ENCODE results near the gene LRP2.

The LRP2 gene

DNA sequence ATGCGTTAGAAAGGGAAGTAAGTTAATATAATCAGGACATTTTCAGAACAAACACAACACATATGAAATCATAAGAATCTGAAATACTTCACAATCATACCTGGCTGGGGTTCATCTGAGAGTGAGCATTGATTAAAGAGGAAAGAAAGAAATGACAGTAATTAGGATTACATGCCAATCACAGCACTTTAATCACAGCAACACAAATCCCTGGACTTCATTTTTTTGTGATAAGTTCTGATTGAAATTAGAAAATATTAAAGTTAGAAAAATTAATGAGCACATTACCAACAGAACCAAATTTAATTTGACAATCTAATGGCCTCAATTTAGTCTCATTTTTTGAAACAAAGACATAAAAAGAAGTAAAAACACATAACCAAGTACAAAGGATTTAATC lies 121.9 kb downstream of the LRP2 start:
- no peak for DNase-seq (ENCODE audit: low read depth)

DNA sequence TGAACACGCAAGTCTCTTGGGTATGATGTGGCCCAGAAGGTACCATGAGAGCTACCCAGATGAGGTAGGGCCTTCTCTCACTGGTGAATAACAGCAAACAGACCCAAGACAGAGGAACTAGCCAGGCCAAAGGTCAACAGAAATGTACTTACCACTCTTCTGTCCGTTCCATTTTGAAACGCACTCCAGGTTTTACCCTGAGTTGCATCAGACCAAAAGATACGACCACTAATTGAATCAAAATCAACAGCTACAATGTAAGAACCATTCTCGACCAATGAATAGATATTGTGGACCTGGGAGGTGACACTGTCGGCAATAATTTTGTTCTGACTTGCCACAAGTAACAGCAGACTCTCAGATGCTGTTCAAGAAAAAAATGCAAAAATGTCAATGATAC lies 124.4 kb downstream of the LRP2 start:
- DNase-seq (ENCODE audit: low read depth), result no peak

DNA sequence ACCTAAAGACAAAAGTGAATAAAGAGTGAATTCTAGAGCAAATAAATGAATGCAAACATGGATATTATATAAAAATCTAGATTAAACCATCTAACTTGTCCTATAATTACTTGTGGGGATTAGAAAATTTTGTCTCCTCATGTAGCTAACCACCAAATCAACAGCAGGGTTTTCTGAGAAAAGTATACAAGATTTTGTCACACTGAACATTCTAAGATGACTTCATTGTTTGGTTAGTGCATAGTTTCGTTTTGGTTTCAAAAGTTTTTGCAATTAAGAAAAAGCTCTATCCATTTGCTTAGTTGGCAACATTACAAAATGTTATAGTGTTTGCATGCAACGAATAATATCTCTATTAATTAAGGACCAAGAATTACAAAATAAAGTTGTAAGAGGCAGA lies 125.0 kb downstream of the LRP2 start:
- DNase-seq (ENCODE audit: low read depth), result no peak

DNA sequence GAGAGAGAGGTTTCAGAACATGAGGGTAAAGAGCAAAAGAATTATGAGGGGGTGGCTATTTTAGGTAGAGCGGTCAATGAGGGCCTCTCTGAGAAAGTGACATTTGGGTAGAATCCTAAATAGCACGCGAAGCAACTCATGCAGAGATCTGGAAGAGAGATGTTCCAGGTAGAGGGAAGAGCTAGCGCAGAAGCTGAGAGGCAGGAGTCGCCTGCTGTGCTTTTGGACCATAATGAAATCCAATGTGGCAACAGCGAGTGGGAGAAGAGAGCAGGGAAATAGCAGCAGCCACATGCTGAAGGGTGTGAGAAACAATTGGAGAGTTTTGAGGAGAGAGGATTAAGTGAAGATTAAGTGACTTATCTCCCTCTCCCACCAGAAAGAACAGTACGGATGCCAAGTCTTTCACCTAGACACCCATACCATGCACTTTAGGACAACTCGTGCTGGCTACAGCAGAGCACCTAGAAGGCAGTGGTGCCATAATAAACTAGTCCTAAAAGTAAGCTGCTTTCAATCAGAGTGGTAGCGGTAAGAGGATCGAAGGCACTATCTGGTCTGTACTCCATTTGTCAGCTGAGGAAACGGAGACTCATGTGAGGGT lies 129.7 kb downstream of the LRP2 start:
- DNase-seq (ENCODE audit: low read depth), result no peak

DNA sequence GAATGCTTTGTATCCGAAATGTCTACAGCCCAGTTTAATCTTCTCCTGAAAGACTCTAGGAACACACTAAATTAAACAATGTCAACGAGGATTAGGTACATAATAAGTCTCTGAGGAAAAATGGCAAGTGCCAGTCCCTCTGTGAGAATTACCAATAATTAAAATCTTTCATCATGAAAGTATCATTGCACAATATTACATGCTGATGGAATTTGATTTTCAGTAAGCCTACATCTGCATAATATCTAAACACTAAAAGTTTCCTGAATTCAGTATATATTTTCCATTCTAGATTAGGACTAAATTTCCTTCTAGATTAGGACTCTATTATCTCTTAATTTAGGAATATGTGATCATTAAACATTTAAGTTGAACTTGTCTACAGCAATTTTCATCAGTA lies 132.1 kb downstream of the LRP2 start:
- no peak for DNase-seq (ENCODE audit: low read depth)

DNA sequence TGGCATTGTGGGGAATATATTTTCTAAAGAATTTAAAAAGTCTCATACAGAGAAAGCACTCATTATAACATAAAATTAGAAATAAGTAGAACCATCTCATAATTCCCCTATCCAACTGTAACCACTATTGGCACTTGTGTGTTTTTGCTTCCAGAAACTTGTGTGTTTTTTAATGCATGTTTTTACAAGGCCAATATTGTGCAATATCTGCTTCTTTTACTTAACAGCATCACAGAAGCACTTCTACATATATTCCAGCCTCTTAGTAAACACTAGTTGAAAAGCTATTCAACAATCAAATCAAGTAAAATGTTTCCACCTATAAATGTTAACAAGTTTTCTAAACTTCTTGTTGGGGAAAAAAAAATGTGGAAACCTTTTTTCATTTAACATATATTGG lies 132.7 kb downstream of the LRP2 start:
- DNase-seq (ENCODE audit: low read depth), result no peak

DNA sequence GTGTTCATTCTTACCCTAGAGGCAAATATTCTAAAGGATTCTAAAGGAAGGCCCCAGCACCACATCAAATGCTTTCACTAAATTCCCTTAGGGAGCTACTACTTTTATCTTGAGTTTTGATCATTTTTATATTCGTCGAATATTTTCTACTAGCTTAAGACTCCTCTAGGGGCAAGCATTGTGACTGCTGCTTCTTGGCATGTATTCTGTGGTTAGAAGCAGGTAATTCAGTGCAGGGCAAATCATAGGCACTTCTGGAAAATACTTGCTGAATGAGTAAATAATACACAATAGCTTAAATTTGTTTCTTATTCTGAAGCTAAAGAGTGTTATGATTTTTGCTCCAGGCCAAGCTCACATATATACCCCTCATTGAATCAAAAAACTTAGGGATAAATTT lies 136.4 kb downstream of the LRP2 start:
- no peak for DNase-seq (ENCODE audit: low read depth)

DNA sequence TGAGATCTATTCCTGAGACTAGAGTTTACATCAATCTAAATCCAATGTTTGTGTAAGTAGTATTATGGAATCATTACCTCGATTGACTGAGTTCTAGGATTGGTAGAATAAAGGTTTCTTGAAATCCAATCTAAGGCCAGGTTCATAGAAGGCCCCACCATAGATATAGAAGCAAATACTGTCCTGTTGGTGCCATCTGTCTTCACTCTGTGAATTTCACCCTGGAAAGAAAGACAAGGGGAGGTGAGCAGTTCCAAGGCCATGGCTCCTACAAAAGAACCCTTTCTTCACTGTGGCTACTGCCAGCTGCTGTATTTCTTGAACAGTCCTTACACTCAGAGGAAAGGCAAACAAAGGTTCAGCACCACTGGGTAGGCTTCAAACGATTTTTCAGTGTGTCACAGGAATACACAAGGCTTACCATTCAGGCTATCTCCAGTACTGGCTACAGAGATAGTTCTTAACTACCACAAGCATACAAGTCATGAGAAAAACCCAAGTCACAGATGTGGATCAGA lies 137.0 kb downstream of the LRP2 start:
- no peak for DNase-seq (ENCODE audit: low read depth)

DNA sequence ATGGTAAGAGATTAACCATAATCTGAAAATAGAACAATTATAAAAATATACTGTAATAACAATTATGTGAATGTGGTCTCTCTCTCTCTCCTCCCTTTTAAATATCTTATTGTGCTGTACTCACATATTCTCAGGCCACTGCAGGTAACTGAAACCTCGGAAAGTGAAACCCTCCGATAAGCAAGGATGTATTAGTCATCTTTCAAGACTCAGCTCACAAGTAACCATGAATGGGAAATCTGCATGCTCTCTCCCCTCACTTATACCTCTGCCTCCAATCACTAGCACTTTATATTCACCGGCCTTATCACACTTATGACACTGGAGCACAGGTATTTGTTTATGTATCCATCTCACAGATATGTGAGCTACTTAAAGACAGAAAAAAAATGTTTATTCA lies 139.7 kb downstream of the LRP2 start:
- no peak for DNase-seq (ENCODE audit: low read depth)

DNA sequence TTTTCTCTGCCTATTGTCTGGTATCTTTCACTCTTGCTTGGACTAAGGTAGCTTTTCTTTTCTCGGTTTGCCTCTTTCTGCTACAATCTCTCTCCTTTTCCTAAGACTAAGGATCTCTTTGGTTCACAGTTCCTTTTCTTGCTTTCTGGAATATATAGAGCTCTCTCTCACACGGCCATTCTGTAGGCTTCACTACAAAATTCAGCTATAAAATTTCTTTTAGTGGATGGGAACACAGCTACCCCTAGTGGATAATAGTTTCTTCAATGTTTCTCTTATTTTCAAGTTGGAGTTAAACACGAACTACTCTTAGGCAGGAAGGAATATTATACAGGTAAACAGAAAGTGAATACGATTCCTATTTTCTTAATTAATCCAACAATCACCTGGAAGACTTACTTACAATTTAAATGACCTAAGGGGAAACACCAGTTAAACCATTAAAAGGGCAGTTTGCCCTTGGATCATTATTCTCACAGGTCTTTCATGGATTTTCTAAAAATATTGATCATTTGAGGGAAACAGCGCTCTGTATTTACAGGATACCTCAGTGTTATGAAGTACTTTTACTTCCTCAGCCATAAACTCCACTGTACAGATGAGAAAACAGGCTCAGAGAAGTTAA lies 140.5 kb downstream of the LRP2 start:
- no peak for DNase-seq (ENCODE audit: low read depth)

DNA sequence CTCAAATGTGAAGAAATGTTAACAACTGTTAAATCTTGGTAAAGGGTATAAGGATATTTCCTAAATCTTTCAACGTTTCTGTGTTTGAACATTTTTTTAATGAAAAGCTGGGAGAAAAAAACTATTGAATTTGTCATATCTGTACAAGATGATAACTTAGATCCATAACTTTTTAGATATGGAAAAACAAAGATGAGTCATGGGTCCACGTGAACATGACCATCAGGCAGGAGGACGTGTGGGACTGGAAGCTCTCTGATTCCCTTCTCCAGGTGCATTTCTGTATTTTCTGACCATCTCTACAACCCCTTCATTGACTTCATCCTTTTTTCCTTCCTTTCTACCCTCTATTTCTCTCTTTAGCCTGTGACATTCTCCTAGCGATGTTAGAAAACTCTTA lies 151.4 kb downstream of the LRP2 start:
- no peak for DNase-seq (ENCODE audit: low read depth)

DNA sequence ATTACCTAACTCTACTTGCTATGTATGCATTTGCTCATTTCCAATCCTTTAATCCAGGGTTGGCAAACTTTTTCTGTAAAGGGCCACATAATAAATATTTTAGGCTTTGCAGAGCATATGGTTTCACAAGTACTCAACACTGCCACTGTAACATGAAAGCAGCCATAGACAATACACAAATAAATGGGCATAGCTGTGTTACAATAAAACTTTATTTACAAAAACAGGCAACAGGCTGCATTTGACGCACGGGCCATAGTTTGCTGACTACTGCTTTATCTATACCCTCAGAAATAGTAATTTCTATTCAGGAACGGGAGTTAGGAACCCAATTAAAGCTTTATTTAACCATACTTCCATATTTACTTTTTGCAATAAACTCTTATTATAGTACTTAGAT lies 154.3 kb downstream of the LRP2 start:
- no peak for DNase-seq (ENCODE audit: low read depth)

DNA sequence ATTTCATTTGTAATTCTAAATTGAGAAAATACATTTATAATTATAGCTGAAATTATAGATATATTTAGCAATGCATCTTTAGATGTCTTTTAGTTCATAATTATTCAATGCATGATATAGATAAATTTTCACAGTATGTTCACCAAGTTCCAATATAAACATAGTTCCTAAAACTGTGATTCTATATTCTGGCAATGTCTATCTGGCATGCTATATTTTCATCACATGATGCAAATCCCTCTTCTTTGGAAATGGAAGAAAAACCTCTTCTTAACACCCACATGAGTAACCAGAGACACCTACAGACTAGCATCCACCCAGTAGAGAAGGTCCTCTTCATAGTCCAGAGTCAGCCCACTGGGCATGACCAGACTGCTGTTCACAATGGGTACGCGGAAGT lies 157.2 kb downstream of the LRP2 start:
- DNase-seq (ENCODE audit: low read depth), result no peak

DNA sequence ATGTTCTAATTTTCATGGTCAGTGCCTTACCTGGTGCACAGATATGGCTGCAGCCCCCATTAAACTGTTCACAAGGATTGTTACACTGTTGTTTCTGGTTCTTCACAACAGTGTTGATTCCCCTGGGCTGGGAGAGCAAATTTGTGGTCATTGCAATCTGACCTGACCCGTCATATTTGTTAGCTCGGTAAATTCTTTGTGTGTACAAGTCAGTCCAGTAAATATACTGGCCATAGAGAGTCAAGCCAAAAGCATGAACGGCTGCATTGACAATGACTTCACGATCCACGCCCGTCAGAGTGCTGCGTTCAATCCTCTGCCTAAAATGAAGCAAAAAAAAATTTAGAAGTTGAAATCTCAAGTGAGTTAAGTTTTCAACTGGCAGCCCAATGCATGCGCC lies 158.4 kb downstream of the LRP2 start:
- no peak for DNase-seq (ENCODE audit: low read depth)

DNA sequence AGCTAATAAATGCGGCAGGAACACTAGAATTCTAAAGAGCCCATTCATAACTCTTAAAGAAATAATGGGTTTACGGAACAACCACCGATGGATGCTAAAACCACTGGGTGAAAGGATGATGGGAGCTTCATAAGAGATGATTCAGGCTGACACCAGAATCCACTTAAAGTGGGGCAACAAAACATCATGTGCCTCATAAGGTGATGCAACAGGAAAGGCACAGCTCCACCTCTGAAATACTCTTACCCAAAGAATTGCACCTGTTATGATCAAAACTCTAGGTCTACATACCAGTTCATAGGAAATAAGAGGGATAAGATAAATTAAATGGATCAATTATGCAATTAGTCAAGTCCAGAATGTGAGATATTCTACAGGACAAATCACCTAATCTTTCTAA lies 161.6 kb downstream of the LRP2 start:
- DNase-seq (ENCODE audit: low read depth), result no peak

DNA sequence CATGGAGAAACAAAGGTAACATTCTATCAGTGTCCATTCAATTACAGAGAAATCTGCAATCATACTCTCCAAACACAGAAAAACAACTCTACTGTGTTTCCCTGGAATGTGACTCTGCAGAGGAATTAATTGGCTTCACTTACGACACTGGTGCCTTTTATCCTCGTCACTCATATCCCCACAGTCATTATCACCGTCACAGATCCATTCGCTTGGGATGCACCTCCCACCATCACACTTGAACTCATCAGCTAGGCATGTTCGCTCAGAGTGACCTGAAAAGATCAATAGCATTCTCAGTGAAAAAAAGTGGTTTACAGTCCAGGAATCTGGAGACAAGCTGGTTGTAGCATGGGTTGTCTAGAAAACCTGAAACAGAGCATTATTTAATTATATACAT lies 168.7 kb downstream of the LRP2 start:
- DNase-seq (ENCODE audit: low read depth), result no peak

DNA sequence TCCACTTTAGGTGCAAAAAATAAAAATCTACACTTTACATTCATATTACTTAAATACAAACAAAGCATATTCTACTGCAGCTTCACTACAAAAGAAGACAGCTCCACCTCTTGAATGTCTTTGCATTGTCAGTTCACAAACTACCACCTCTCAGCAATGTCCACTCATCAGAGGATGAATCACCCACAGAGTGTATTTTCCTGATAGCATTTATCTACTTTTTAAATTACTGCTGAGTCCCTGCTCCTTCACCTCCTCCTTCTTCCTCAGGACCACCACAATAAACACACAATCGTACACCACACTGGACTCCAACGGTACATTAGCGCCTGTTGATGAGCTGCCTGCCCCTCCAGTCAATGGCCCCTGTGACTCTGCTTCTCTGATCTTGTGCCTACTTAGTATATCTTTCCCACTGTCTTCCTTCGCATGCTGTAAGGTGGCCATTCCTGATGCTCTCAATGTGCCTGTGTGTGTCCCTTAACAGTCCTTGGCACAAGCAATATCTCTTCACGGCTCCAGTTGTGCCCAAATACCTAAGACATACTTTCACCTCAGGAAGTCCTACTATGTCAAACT lies 172.0 kb downstream of the LRP2 start:
- DNase-seq (ENCODE audit: low read depth), result no peak

DNA sequence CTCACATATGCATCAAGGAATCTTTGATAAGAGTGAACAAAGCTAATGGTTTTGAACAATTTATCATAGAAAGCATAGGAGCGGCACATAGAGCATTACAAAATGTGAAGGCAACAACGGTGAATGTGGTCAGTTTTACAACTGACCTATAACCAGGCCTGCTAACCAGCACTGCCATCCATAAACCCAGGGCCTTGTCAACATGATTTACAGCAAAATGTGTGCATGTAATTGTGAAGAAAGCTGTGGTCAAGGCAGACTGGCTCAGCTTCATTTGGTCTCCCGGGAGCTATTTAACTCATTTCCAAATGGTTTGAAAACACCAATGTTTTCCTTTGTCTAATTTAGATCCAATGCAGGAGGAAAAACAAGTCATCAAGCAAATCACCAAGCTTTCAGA lies 173.2 kb downstream of the LRP2 start:
- DNase-seq (ENCODE audit: low read depth), result no peak

DNA sequence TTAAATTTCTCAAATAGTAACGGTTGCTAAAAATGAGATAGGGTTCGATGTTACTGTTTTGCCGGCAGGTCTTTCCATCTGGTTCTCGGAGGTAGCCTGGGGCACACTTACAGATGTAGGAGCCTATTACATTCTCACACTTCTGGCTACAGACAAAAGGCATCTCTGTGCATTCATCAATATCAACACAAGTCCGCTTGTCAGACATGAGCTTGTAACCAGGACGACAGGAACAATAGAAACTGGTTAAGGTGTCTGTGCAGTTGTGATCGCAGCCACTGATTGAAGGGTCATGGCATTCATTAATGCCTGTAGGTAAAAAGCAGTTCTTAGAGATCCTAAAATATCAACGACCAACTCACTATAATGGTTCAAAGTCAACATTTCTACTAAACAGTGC lies 176.6 kb downstream of the LRP2 start:
- no peak for DNase-seq (ENCODE audit: low read depth)

DNA sequence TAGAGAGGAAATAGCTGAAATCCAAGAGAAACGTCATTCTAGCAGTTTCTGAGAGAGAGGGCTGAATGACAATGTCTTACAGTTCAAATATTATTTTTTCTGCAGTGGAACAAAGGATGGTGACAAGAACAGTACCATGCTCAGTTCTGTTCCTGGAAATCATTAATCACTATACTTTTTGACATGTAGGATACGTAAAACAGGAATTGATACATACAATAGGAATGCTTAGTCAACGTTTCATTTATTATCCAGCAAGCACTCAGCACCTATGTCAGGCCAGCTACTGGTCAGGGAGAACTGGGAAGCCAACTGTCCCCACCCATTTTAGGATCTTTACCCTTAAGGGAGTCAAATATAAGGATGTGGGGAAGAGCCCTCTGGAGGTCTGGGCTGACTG lies 178.3 kb downstream of the LRP2 start:
- no peak for DNase-seq (ENCODE audit: low read depth)

DNA sequence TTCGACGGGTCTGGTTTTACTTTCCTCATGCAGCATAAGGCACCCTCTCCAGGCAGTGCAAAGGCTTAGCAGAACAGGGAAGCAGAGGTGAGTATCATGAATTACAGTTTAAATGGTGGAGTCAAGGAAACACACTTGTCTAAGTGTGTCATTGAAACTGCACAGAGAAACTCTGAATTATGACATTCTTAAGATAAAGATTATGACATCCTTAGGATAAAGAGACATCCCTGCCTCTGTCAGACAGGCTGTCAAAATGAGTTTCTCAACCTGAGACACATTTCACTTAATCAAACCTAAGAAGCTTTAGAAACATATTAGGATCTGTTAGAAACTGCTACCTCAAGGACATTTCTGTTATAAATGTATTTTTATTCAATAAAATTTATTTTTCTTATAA lies 179.8 kb downstream of the LRP2 start:
- DNase-seq (ENCODE audit: low read depth), result no peak

DNA sequence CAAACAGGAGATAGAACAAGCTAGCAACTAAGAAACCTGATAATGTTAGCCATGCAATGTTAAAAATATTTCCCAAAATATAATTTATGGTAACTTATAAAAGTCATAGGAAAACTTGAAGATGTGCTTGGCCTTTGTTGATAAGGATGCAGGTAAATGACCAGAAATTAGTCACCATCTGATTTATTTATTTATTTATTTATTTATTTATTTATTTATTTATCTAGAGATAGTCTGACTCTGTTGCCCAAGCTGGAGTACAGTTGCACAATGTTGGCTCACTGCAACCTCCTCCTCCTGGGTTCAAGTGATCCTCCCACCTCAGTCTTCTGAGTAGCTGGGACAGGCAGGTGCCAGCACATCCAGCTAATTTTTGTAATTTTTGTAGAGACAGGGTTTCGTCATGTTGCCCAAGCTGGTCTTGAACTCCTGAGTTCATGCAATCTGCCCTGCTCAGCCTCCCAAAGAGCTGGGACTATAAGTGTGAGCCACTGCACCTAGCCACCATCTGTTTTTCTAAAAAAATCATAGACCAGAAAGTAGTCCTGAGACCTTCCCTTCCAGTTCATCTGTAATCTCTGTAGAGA lies 183.4 kb downstream of the LRP2 start:
- no peak for DNase-seq (ENCODE audit: low read depth)

DNA sequence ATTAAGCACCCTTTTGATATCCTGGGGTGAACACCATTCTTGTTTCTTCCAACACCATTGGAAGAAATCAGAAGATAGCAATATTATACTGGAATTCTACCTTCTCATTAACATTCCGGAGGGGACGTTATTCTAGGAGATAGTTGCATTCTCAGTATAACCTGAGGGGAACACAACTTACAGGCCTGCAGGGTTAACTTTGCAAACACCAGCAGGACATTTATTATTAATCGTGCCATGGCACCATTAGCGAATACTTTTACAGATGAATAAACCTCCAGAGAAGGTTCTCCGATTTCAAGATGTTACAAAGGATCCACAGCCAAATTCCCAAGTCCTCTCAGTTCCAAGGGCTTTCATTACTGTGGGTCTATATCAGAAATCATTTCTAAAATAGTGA lies 184.0 kb downstream of the LRP2 start:
- no peak for DNase-seq (ENCODE audit: low read depth)

DNA sequence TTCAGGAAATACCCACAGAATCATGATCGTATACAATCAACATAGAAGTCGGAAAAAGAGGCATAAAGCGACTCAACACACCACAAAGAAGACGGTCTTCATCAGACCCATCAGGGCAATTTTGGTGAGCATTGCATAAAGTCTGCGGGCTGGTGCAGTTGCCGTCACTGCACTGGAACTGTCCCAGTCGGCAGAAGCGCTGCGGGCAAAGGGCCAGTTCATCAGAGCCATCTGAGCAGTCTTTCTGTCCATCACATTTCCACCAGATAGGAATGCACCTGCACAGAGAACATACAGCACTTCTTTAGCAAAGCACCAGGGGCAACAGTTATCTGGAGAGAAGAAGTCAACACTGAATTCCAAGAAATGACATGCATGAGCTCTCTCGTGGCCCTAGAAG lies 187.2 kb downstream of the LRP2 start:
- no peak for DNase-seq (ENCODE audit: low read depth)

All from stimulated activated CD8-positive, alpha-beta memory T cell treated with anti-CD3 and anti-CD28 coated beads, Interleukin-15, amount 100 ng/mL, for 24 hours (primary cell).